Spinal cord (tissue), 10 donors: ENCODE results near the gene TTYH3. TPM values are rescaled to one million over a fixed set of nuclear protein-coding genes. Genes with fewer than 3 reads are reported as not detected.
"Not testable (repeated sequence)": the region's sequence is repeated elsewhere in the genome, so short reads cannot be mapped to it uniquely, and the experiment has no call there.

ENCODE experiments used
- DNase-seq, 6 donors: peaks; one replicate each; pipeline versions ENCODE4 v3.0.0 to v3.0.0-alpha.2; 2013 to 2015; ENCODE audit warnings: low spot score in 6 of 6, low read depth in 4 of 6
- H3K27ac ChIP-seq: one replicate; pipeline ENCODE4 v1.5.1; 2013; ENCODE audit warnings: low read depth, low read length, control low read depth
- H3K27me3 ChIP-seq: one replicate; pipeline ENCODE4 v1.6.1; 2013; ENCODE audit warnings: low read length; ENCODE audit not compliant: control insufficient read depth, insufficient read depth
- H3K36me3 ChIP-seq: one replicate; pipeline ENCODE4 v1.6.1; 2013; ENCODE audit warnings: low read length; ENCODE audit not compliant: control insufficient read depth, insufficient read depth
- H3K4me1 ChIP-seq: one replicate; pipeline ENCODE4 v1.6.1; 2013; ENCODE audit warnings: low read length; ENCODE audit not compliant: control insufficient read depth, insufficient read depth
- H3K4me3 ChIP-seq: one replicate; pipeline ENCODE4 v1.5.1; 2013; ENCODE audit warnings: low read depth, low read length, control low read depth
- H3K9me3 ChIP-seq: one replicate; pipeline ENCODE4 v1.6.1; 2013; ENCODE audit warnings: low read length; ENCODE audit not compliant: control insufficient read depth, insufficient read depth
- WGBS: methylation state at CpG from one replicate; pipeline ENCODE4 v1.1.5; 2013; ENCODE audit warnings: missing lambda C conversion rate; ENCODE audit not compliant: insufficient coverage; 5-methylcytosine and 5-hydroxymethylcytosine counted together
- polyA plus RNA-seq, 2 donors: library from polyadenylated mRNA; unstranded; fragments of 120-200 nt; gene quantifications; one replicate each; pipeline ENCODE4 v1.2.1, GENCODE V29; 2013; ENCODE audit not compliant: insufficient read length in 2 of 2
- total RNA-seq, 2 donors: library from RNA; depleted of rRNA in 1 of 2; stranded (reverse); fragments of 120-200 nt in 1 of 2; fragments of >200 nt in 1 of 2; gene quantifications; one replicate each; pipeline versions ENCODE4 v1.2.3 to v1.2.4, GENCODE V29; 2013 to 2014
- donor health status: healthy.

TTYH3 gene
- total and polyA plus RNA-seq, 4 donors: 26.1 to 218 (median 120) TPM

GRCh38 chr7:2670720-2671391, 39.1 kb downstream of the TTYH3 start:
- H3K27ac ChIP-seq: no peak overlapping the region
- DNase-seq: peak in 2 of 6 donors; percentile 77 to 81

GRCh38 chr7:2673214-2673613, 41.4 kb downstream of the TTYH3 start:
- not testable (repeated sequence) for H3K4me1 ChIP-seq, H3K27ac ChIP-seq, H3K36me3 ChIP-seq, H3K9me3 ChIP-seq, H3K4me3 ChIP-seq, H3K27me3 ChIP-seq, DNase-seq
- WGBS: 100% methylated on average over 1 of the region's 6 CpGs

More at GRCh38 chr7:2670720-2671391, 39.1 kb downstream of the TTYH3 start:
- H3K9me3 ChIP-seq: no peaks in the 10 kb centered on the region
- H3K27me3 ChIP-seq: no peaks in the 10 kb centered on the region
- H3K36me3 ChIP-seq: no peaks in the 10 kb centered on the region
- H3K4me3 ChIP-seq: no peak overlapping the region
- 28% methylated on average over 24 of the region's 25 CpGs for WGBS
- peaks cover 6% of the 10 kb centered on the region for H3K4me1 ChIP-seq

- Histone ChIP-seq H3K9me3 (no peaks in the 10 kb centered on the region), H3K4me3 (no peak overlapping the region), H3K27ac (no peak overlapping the region), H3K27me3 (no peaks in the 10 kb centered on the region), H3K36me3 (no peaks in the 10 kb centered on the region), H3K4me1 (peaks cover 12% of the 10 kb centered on the region)
- no peak for DNase-seq
These were observed 42.1 kb downstream of the TTYH3 start for GRCh38 chr7:2673934-2674333.

GRCh38 chr7:2675256-2675764, 43.5 kb downstream of the TTYH3 start:
- no peak for DNase-seq
- Histone ChIP-seq H3K4me1 (peaks cover 25% of the 10 kb centered on the region), H3K4me3 (no peak overlapping the region), H3K9me3 (no peaks in the 10 kb centered on the region), H3K27me3 (no peaks in the 10 kb centered on the region), H3K36me3 (peaks cover 3% of the 10 kb centered on the region), H3K27ac (no peak overlapping the region)
- 94% methylated on average over 3 of the region's 9 CpGs for WGBS

- 62% methylated on average over 6 of the region's 8 CpGs for WGBS
- H3K36me3 ChIP-seq: not testable (repeated sequence)
- H3K4me1 ChIP-seq: peaks cover 31% of the 10 kb centered on the region
These were observed 44.8 kb downstream of the TTYH3 start for GRCh38 chr7:2676576-2676975.

GRCh38 chr7:2678454-2678853, 46.7 kb downstream of the TTYH3 start:
- H3K27me3 ChIP-seq, H3K27ac ChIP-seq, H3K36me3 ChIP-seq, DNase-seq, H3K4me3 ChIP-seq, H3K9me3 ChIP-seq: not testable (repeated sequence)
- 81% methylated on average over 7 of the region's 15 CpGs for WGBS
- H3K4me1 ChIP-seq: peaks cover 49% of the 10 kb centered on the region

More at GRCh38 chr7:2676576-2676975, 44.8 kb downstream of the TTYH3 start:
- H3K4me3 ChIP-seq, DNase-seq, H3K9me3 ChIP-seq, H3K27ac ChIP-seq, H3K27me3 ChIP-seq: not testable (repeated sequence)

- 29% methylated on average over 57 of the region's 64 CpGs for WGBS
- peak in 2 of 6 donors; percentile 71 to 77 for DNase-seq
- not testable (repeated sequence) for H3K4me3 ChIP-seq, H3K9me3 ChIP-seq, H3K27me3 ChIP-seq, H3K36me3 ChIP-seq, H3K27ac ChIP-seq
- peaks cover 49% of the 10 kb centered on the region for H3K4me1 ChIP-seq
These were observed 47.6 kb downstream of the TTYH3 start for GRCh38 chr7:2679135-2680127.

- Histone ChIP-seq H3K4me3 (no peak overlapping the region), H3K4me1 (peaks cover 49% of the 10 kb centered on the region), H3K9me3 (no peaks in the 10 kb centered on the region), H3K27me3 (no peaks in the 10 kb centered on the region), H3K27ac (no peak overlapping the region), H3K36me3 (peaks cover 8% of the 10 kb centered on the region)
- 88% methylated on average over 13 of the region's 13 CpGs for WGBS
- no peak for DNase-seq
These were observed 48.5 kb downstream of the TTYH3 start for GRCh38 chr7:2680256-2680655.

GRCh38 chr7:2680792-2681490, 49.2 kb downstream of the TTYH3 start:
- peak in 3 of 6 donors; percentile 48 to 87 (median 80) for DNase-seq
- Histone ChIP-seq H3K4me3 (no peak overlapping the region), H3K27ac (peak overlapping the region; percentile 76), H3K4me1 (peaks cover 49% of the 10 kb centered on the region), H3K27me3 (no peaks in the 10 kb centered on the region), H3K36me3 (peaks cover 8% of the 10 kb centered on the region), H3K9me3 (no peaks in the 10 kb centered on the region)
- 40% methylated on average over 24 of the region's 27 CpGs for WGBS
